Gastrocnemius medialis (tissue), 4 donors: ENCODE measurements around the gene ZDHHC8. TPM values are rescaled to one million over a fixed set of nuclear protein-coding genes. Genes with fewer than 3 reads are reported as not detected.

Experiments used
- ATAC-seq, 2 donors: fragments of 150-250 bp; one replicate each; pipeline ENCODE4 v1.9.1; 2016
- DNase-seq, 2 donors: peaks; one replicate each; pipeline ENCODE4 v3.0.0-alpha.2; 2019
- H3K27ac ChIP-seq, 4 donors: fragments of 200-600 bp; sonication (generic); 1 replicate in 1 of 4; 2 replicates in 3 of 4; pipeline ENCODE4 v1.5.1; 2016 to 2018; ENCODE audit warnings: mild to moderate bottlenecking in 2 of 4, moderate library complexity in 1 of 4
- H3K27me3 ChIP-seq, 3 donors: fragments of 200-600 bp; sonication (generic) in 2 of 3; 1 replicate in 1 of 3; 2 replicates in 2 of 3; pipeline versions ENCODE4 v1.5.1 to v1.6.0; 2016 to 2019; ENCODE audit warnings: mild to moderate bottlenecking in 1 of 3, moderate library complexity in 1 of 3
- H3K36me3 ChIP-seq, 2 donors: fragments of 200-600 bp; sonication (generic) in 1 of 2; one replicate each; pipeline ENCODE4 v1.5.1; 2017 to 2018
- H3K4me1 ChIP-seq, 2 donors: fragments of 200-600 bp; sonication (generic) in 1 of 2; one replicate each; pipeline ENCODE4 v1.5.1; 2016 to 2017; ENCODE audit warnings: mild to moderate bottlenecking in 2 of 2
- H3K4me3 ChIP-seq, 4 donors: fragments of 200-600 bp; sonication (generic) in 3 of 4; 1 replicate in 1 of 4; 2 replicates in 3 of 4; pipeline ENCODE4 v1.5.1; 2016 to 2019; ENCODE audit warnings: mild to moderate bottlenecking in 2 of 4
- H3K9me3 ChIP-seq, 3 donors: fragments of 200-600 bp; sonication (generic) in 2 of 3; 1 replicate in 1 of 3; 2 replicates in 2 of 3; pipeline ENCODE4 v1.5.1; 2016 to 2019
- POLR2A ChIP-seq, 2 donors: fragments of 450-650 bp; IDR thresholded peaks; one replicate each; pipeline ENCODE4 v1.6.1; 2017; ENCODE audit warnings: antibody characterized with exemption in 2 of 2, mild to moderate bottlenecking in 2 of 2, moderate library complexity in 2 of 2
- in situ Hi-C, 4 donors: fragments of 200-750 bp; cut with MboI; loops; one replicate each; pipeline versions ENCODE4 v1.15.0 to v1.8.0; 2017; ENCODE audit warnings: low sequenced_read_pairs in 4 of 4
- intact Hi-C: fragments of 100-400 bp; cut with DNase I; formaldehyde crosslinking; loops from one replicate; pipeline ENCODE4 v1.15.1; 2023; ENCODE audit warnings: low total_unique reads
- total RNA-seq, 4 donors: library from RNA; depleted of rRNA; stranded (reverse); fragments of >200 nt; gene quantifications; one replicate each; pipeline versions ENCODE4 v1.1.0 to v1.2.3, GENCODE V29; 2016
- TF ChIP-seq, protein P1 (sequence below), 5 experiments: fragments of 450-650 bp in 3 of 5; fragments of 200-600 bp in 2 of 5; sonication (generic) in 2 of 5; IDR thresholded peaks in 4 of 5; conservative IDR thresholded peaks in 1 of 5; 1 replicate in 4 of 5; 2 replicates in 1 of 5; pipeline ENCODE4 v1.5.1; 2016 to 2019; ENCODE audit warnings: antibody characterized with exemption in 5 of 5, mild to moderate bottlenecking in 3 of 5, moderate library complexity in 3 of 5

Gene ZDHHC8
- total RNA-seq, 4 donors from 2014 or later = 7.3 to 15.8 (median 12.8) TPM

DNA sequence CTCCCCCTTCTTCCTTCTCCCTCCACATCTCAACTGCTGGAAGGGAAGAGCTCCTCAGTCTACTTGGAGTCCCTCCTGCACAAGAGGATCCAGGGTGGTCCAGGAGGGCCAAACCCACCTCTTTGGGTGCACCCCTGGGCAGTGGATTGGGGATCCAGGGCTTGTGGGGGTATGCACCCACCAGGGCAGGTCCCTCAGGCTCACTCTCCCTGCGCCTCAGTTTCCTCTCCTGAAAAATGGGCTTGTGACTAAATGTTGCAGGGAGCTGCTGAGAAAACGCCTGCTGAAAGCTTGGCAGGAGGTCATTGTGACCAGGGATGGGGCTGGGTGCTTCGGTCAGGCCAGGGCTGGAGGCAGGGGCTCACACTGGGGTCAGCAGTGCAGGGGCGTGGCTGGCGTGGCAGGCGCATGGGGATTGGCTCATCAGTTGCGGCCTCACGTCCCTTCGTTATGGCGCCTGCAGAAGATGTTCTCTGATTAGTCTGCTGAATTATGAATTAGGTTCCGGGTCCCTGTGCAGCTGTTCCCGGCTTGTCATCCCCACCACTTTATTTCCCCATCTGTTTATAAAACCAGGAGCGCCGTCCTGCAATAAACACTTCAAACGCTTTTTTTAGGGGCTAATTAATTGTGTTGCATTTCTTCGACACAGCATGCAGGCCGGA is 44.9 kb downstream of the ZDHHC8 start:
- Histone ChIP-seq H3K9me3 (no peaks in the 10 kb centered on the region), H3K36me3 (no peaks in the 10 kb centered on the region), H3K27ac (no peak overlapping the region), H3K4me1 (no peaks in the 10 kb centered on the region), H3K4me3 (no peak overlapping the region), H3K27me3 (no peaks in the 10 kb centered on the region)
- TF ChIP-seq, protein P1, sequence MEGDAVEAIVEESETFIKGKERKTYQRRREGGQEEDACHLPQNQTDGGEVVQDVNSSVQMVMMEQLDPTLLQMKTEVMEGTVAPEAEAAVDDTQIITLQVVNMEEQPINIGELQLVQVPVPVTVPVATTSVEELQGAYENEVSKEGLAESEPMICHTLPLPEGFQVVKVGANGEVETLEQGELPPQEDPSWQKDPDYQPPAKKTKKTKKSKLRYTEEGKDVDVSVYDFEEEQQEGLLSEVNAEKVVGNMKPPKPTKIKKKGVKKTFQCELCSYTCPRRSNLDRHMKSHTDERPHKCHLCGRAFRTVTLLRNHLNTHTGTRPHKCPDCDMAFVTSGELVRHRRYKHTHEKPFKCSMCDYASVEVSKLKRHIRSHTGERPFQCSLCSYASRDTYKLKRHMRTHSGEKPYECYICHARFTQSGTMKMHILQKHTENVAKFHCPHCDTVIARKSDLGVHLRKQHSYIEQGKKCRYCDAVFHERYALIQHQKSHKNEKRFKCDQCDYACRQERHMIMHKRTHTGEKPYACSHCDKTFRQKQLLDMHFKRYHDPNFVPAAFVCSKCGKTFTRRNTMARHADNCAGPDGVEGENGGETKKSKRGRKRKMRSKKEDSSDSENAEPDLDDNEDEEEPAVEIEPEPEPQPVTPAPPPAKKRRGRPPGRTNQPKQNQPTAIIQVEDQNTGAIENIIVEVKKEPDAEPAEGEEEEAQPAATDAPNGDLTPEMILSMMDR (IDR thresholded peaks at IDR 0.05 in 4 of 5, conservative IDR thresholded peaks at IDR 0.05 in 1 of 5) = no peak
- TF ChIP-seq POLR2A (IDR thresholded peaks at IDR 0.05) = no peak
- ATAC-seq (no peak), DNase-seq (no peak)
- intact Hi-C loops (loop anchor here (10.0 kb wide), 1 partner anchor 68 kb away; no protein-coding TSS in a partner anchor), in situ Hi-C loops (no loop called here)

DNA sequence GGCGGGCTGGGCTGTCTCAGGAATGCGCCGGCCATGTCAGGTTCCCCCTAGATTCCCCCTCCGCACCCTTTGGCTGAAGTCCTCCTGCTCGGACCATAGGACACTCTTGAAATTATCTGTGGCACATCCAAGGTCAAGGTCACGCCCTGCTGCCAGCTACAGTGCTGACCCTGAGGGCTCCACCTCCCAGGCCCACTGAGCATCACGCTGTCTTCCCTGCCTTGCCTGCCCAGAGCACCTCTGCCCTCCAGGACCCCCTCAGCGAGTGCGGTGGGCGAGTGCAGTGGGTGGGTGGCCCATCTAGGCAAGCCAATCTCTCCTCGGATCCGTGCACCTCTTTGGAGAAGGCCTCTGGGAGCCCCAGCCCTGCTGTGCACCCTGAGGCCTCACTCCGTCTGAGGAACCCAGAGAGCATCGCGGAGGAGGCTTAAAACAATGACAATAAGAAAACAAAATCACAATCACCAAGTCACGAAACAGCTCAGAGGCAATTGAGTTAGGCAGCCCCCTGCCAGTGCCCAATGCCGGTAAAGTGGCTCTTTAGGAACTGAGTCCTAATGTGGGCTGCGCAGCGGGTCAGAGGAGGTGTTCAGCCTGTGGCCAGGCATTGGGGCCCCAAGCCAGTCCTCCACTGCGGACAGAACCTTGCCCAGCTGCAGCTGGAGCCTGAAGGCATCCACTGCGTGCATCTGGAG is 45.8 kb downstream of the ZDHHC8 start:
- intact Hi-C loops (loop anchor here (10.0 kb wide), 1 partner anchor 67 kb away; no protein-coding TSS in a partner anchor), in situ Hi-C loops (no loop called here)
- Histone ChIP-seq H3K9me3 (no peaks in the 10 kb centered on the region), H3K36me3 (no peaks in the 10 kb centered on the region), H3K27ac (no peak overlapping the region), H3K27me3 (no peaks in the 10 kb centered on the region), H3K4me3 (no peak overlapping the region), H3K4me1 (no peaks in the 10 kb centered on the region)
- DNase-seq = no peak
- TF ChIP-seq POLR2A (IDR thresholded peaks at IDR 0.05) = no peak
- TF ChIP-seq, protein P1 (IDR thresholded peaks at IDR 0.05 in 4 of 5, conservative IDR thresholded peaks at IDR 0.05 in 1 of 5) = no peak
- ATAC-seq = no peak

DNA sequence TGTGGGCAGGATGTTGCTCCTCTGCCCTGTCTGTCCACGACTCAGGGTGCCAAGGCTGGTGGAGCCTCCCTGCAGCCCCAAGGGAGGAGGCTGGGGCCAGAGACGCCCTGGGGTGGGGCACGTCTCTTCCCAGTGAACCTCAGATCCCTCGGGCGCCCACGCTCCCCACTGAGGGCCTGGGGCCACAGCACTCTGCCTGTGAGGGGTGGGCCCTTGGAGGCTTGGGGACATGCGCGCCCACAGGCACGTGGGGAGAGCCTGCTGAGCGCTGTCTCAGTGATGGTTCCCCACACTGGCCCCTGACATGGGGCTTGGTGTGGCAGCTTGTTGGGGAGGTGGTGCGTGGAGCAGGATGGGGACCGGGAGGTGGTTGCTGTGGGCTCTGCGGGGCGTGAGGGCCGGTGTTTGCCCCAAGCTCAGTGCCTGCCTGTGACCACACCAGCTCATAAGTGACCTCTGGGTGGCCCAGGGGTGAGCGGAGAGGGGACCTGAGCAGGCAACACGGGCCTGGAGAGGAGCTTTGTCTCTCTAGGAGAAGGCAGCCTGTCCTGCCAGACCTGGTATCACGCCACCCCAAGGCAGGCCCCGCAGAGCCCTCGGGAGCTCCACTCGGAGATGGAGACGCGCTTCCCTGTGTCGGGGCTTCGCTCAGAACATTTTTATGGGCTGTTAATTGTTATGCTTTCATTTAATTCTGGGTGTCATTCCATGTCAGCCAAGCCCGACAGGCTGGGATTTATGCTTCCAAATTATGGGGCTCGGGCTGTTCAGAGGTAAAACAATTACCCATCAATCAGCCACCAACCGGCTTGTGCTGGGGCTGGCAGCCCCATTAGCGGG is 46.7 kb downstream of the ZDHHC8 start:
- H3K36me3 ChIP-seq = no peaks in the 10 kb centered on the region
- ATAC-seq (no peak), DNase-seq (no peak)
- no peak for TF ChIP-seq POLR2A (IDR thresholded peaks at IDR 0.05)
- no peaks in the 10 kb centered on the region for H3K4me1 ChIP-seq
- H3K9me3 ChIP-seq = no peaks in the 10 kb centered on the region
- no peak overlapping the region for H3K27ac ChIP-seq
- H3K4me3 ChIP-seq = no peak overlapping the region
- intact Hi-C loops (loop anchor here (10.0 kb wide), 1 partner anchor 67 kb away; no protein-coding TSS in a partner anchor), in situ Hi-C loops (no loop called here)
- H3K27me3 ChIP-seq = no peaks in the 10 kb centered on the region

DNA sequence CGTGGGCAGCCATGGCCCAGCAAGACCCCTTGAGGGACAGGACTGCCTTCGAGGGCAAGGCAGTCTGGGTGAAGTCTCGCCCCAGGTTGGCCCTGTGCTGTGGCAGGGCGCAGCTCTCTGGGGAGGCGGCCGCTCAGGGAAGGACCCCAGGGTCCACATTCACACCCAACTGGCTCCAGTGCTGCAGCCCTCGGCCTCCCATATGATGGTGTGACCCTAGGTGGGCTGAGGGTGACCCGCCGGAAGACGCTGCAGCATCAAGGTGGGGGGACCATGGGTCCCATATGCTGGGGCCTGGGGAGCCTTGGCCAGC is 47.3 kb downstream of the ZDHHC8 start:
- TF ChIP-seq, protein P1 (IDR thresholded peaks at IDR 0.05 in 4 of 5, conservative IDR thresholded peaks at IDR 0.05 in 1 of 5) = no peak
- no peak for TF ChIP-seq POLR2A (IDR thresholded peaks at IDR 0.05)
- Histone ChIP-seq H3K27ac (no peak overlapping the region), H3K4me1 (no peaks in the 10 kb centered on the region), H3K9me3 (no peaks in the 10 kb centered on the region), H3K36me3 (no peaks in the 10 kb centered on the region), H3K27me3 (no peaks in the 10 kb centered on the region), H3K4me3 (no peak overlapping the region)
- intact Hi-C loops = loop anchor here (10.0 kb wide), 1 partner anchor 66 kb away; no protein-coding TSS in a partner anchor
- ATAC-seq = no peak
- in situ Hi-C loops = no loop called here
- DNase-seq = no peak
